Mesendoderm (in vitro differentiated cells): ENCODE results near the gene PHF21A.

ENCODE experiments used
- DNase-seq: peaks from one replicate; pipeline ENCODE4 v3.0.0; 2013
- H2AK5ac ChIP-seq: 2 replicates; pipeline ENCODE4 v1.6.1; 2013; ENCODE audit warnings: low read length, inconsistent platforms
- H2BK120ac ChIP-seq: 2 replicates; pipeline ENCODE4 v1.6.1; 2013; ENCODE audit warnings: low read depth, mild to moderate bottlenecking, low read length, moderate library complexity, mixed read lengths
- H2BK15ac ChIP-seq: replicated peaks from 2 replicates; pipeline ENCODE4 v1.6.1; 2013; ENCODE audit warnings: low read depth, mild to moderate bottlenecking, moderate library complexity
- H2BK5ac ChIP-seq: 2 replicates; pipeline ENCODE4 v1.6.1; 2013; ENCODE audit warnings: low read length, inconsistent platforms
- H3K18ac ChIP-seq: 2 replicates; pipeline ENCODE4 v1.6.1; 2013; ENCODE audit warnings: mild to moderate bottlenecking, low read length, mixed read lengths
- H3K23ac ChIP-seq: one replicate; pipeline ENCODE4 v1.6.1; 2013; ENCODE audit warnings: low read length
- H3K27ac ChIP-seq: 2 replicates; pipeline ENCODE4 v1.5.1; 2013; ENCODE audit warnings: low read depth, mild to moderate bottlenecking, inconsistent platforms, low read length, moderate library complexity
- H3K27me3 ChIP-seq: 2 replicates; pipeline ENCODE4 v1.6.1; 2013; ENCODE audit warnings: low read length, control low read depth, mild to moderate bottlenecking, inconsistent platforms; ENCODE audit not compliant: insufficient read depth, poor library complexity
- H3K36me3 ChIP-seq: 2 replicates; pipeline ENCODE4 v1.6.1; 2013; ENCODE audit warnings: low read length, inconsistent platforms; ENCODE audit not compliant: control insufficient read depth, insufficient read depth
- H3K4ac ChIP-seq: one replicate; pipeline ENCODE4 v1.6.1; 2013; ENCODE audit warnings: low read depth, mild to moderate bottlenecking, low read length, moderate library complexity
- H3K4me1 ChIP-seq: 2 replicates; pipeline ENCODE4 v1.6.1; 2013; ENCODE audit warnings: low read depth, low read length, inconsistent platforms; ENCODE audit not compliant: control insufficient read depth
- H3K4me2 ChIP-seq: 2 replicates; pipeline ENCODE4 v1.6.1; 2013; ENCODE audit warnings: low read length
- H3K4me3 ChIP-seq: 2 replicates; pipeline ENCODE4 v1.5.1; 2013; ENCODE audit warnings: mild to moderate bottlenecking, low read length
- H3K56ac ChIP-seq: one replicate; pipeline ENCODE4 v1.6.1; 2013; ENCODE audit warnings: low read length
- H3K79me1 ChIP-seq: 2 replicates; pipeline ENCODE4 v1.6.1; 2013; ENCODE audit warnings: low read length, inconsistent platforms
- H3K79me2 ChIP-seq: 2 replicates; pipeline ENCODE4 v1.6.1; 2013; ENCODE audit warnings: mild to moderate bottlenecking, low read length; ENCODE audit not compliant: control insufficient read depth, insufficient read depth
- H3K9ac ChIP-seq: 2 replicates; pipeline ENCODE4 v1.6.1; 2013; ENCODE audit warnings: low read length, inconsistent platforms
- H4K5ac ChIP-seq: one replicate; pipeline ENCODE4 v1.6.1; 2013; ENCODE audit warnings: low read length
- H4K8ac ChIP-seq: one replicate; pipeline ENCODE4 v1.6.1; 2013; ENCODE audit warnings: low read depth, mild to moderate bottlenecking, control low read depth, low read length, moderate library complexity
- WGBS: extraction: QIAGEN DNeasy Blood & Tissue Kit; methylation state at CpG from one replicate; pipeline ENCODE4 v1.1.7; 2013; ENCODE audit warnings: low lambda C conversion rate, missing lambda C conversion rate; ENCODE audit not compliant: insufficient coverage; ENCODE audit errors: extremely low coverage; 5-methylcytosine and 5-hydroxymethylcytosine counted together

PHF21A gene

DNA sequence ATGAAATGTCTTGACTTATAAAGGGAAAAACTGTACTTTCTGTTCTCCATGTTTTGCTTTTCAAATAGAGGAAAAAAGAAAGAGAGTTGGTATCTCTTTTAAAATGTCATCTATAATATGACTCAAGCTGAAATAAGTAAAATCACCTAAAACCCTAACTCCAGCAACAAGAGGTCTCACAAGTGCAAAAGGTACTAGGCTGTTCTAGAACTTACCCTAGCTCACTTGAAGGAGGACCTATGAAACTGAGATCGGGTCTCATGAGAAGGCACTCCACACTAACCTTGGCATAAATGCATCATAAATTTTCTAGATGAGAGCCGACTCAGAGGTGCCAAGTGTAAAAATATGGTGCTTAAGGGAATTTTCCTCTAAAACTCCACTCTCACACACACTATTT is 63.8 kb downstream of the PHF21A start:
- no peak overlapping the region for H3K56ac ChIP-seq
- no peaks in the 10 kb centered on the region for H3K79me2 ChIP-seq
- DNase-seq: no peak
- H3K4me3 ChIP-seq: no peak overlapping the region
- no peaks in the 10 kb centered on the region for H3K79me1 ChIP-seq
- no peak overlapping the region for H3K27ac ChIP-seq
- no CpG with 5 or more reads among the region's 2 CpGs for WGBS
- H3K4me1 ChIP-seq: no peaks in the 10 kb centered on the region
- H2AK5ac ChIP-seq: no peak overlapping the region
- H3K23ac ChIP-seq: no peak overlapping the region
- H4K8ac ChIP-seq: no peak overlapping the region
- no peaks in the 10 kb centered on the region for H3K27me3 ChIP-seq
- no peak overlapping the region for H3K4me2 ChIP-seq
- no peak overlapping the region for H2BK120ac ChIP-seq
- H3K4ac ChIP-seq: no peak overlapping the region
- no peak overlapping the region for H3K18ac ChIP-seq
- no peaks in the 10 kb centered on the region for H3K36me3 ChIP-seq
- no peak overlapping the region for H2BK15ac ChIP-seq
- H4K5ac ChIP-seq: no peak overlapping the region
- H2BK5ac ChIP-seq: no peak overlapping the region
- H3K9ac ChIP-seq: no peak overlapping the region

DNA sequence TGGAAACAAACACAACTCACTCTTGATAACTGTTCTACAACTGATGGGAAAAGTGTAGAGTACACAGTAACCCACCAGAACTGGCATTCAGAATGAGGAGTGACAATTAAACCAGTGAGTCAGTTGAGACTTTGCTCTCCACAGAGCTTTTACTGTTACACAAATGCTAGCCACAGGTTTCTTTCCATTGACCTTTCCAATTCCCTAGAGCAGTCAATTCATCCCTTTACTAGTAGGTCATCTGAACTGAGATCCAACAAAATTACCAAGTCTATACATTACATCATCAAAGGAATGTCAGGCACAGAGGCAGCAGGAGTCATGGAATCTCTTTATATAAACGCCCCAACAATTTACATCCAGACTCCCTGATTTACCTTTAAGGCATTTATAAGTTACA is 65.9 kb downstream of the PHF21A start:
- Histone ChIP-seq H3K9ac (no peak overlapping the region), H3K4me1 (no peaks in the 10 kb centered on the region), H3K56ac (no peak overlapping the region), H3K23ac (no peak overlapping the region), H2BK5ac (no peak overlapping the region), H4K8ac (no peak overlapping the region), H3K79me1 (no peaks in the 10 kb centered on the region), H3K4me2 (no peak overlapping the region), H3K27ac (no peak overlapping the region), H3K79me2 (no peaks in the 10 kb centered on the region), H2AK5ac (no peak overlapping the region), H3K36me3 (no peaks in the 10 kb centered on the region), H2BK120ac (no peak overlapping the region), H3K4me3 (no peak overlapping the region), H3K18ac (no peak overlapping the region), H3K27me3 (no peaks in the 10 kb centered on the region), H2BK15ac (no peak overlapping the region), H4K5ac (no peak overlapping the region), H3K4ac (no peak overlapping the region)
- peak; percentile 80 for DNase-seq
- no CpG with 5 or more reads among the region's 1 CpG for WGBS

DNA sequence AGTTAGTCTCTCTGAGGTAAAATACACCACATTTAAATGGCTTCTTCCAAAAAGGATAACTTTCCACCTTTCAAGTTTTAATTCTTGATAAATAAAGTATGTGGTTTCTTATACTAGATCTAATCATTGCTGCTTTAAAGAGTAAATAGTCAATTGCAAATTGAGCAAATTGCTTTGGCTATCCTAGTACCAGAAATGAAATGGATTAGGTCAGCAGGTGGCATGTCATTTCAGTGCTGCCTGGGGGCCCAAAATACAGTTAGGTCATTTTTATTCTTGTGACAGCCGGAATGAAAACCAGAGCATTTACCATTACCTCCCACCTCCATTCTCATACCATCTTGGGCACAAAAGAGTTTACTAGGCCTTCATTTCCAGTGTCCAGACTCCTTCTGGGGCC is 70.2 kb downstream of the PHF21A start:
- no peaks in the 10 kb centered on the region for H3K79me2 ChIP-seq
- no peak overlapping the region for H2BK5ac ChIP-seq
- WGBS: no CpG with 5 or more reads among the region's 1 CpG
- H2BK120ac ChIP-seq: no peak overlapping the region
- H3K4ac ChIP-seq: no peak overlapping the region
- no peaks in the 10 kb centered on the region for H3K79me1 ChIP-seq
- H3K23ac ChIP-seq: no peak overlapping the region
- H3K4me3 ChIP-seq: no peak overlapping the region
- H3K56ac ChIP-seq: no peak overlapping the region
- no peaks in the 10 kb centered on the region for H3K27me3 ChIP-seq
- DNase-seq: no peak
- no peaks in the 10 kb centered on the region for H3K36me3 ChIP-seq
- H4K5ac ChIP-seq: no peak overlapping the region
- H3K9ac ChIP-seq: no peak overlapping the region
- no peak overlapping the region for H2BK15ac ChIP-seq
- H2AK5ac ChIP-seq: no peak overlapping the region
- no peak overlapping the region for H4K8ac ChIP-seq
- H3K4me2 ChIP-seq: no peak overlapping the region
- no peak overlapping the region for H3K27ac ChIP-seq
- H3K18ac ChIP-seq: no peak overlapping the region
- H3K4me1 ChIP-seq: peaks cover 4% of the 10 kb centered on the region

DNA sequence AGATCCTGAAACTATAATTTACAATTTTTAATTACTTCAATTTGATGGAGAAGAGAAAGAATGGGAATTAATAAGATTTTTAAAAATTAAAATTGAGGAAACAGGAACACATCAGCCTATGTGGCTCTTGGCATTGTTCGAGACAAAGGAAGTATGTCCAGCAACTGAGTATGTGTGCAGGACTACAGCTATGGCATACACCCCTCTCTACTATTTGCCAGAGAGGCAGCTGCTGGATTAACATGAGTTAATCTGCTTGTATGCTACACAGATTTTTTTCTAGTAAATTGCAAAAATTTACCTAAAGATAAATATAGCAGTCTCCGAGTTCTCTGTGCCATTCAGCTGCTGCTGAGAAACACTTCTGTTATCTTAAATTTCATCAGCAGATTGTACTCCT is 70.6 kb downstream of the PHF21A start:
- Histone ChIP-seq H3K4me2 (no peak overlapping the region), H3K4me3 (no peak overlapping the region), H3K4ac (no peak overlapping the region), H2BK15ac (no peak overlapping the region), H2BK120ac (no peak overlapping the region), H4K8ac (no peak overlapping the region), H3K4me1 (peaks cover 4% of the 10 kb centered on the region), H3K36me3 (no peaks in the 10 kb centered on the region), H3K27me3 (no peaks in the 10 kb centered on the region), H3K23ac (no peak overlapping the region), H3K9ac (no peak overlapping the region), H2AK5ac (no peak overlapping the region), H3K56ac (no peak overlapping the region), H3K27ac (peak overlapping the region; percentile 40), H4K5ac (no peak overlapping the region), H2BK5ac (no peak overlapping the region), H3K79me1 (no peaks in the 10 kb centered on the region), H3K79me2 (no peaks in the 10 kb centered on the region), H3K18ac (peak overlapping the region; percentile 39)
- whole genome bisulfite sequencing: no CpG with 5 or more reads among the region's 2 CpGs
- no peak for DNase-seq

DNA sequence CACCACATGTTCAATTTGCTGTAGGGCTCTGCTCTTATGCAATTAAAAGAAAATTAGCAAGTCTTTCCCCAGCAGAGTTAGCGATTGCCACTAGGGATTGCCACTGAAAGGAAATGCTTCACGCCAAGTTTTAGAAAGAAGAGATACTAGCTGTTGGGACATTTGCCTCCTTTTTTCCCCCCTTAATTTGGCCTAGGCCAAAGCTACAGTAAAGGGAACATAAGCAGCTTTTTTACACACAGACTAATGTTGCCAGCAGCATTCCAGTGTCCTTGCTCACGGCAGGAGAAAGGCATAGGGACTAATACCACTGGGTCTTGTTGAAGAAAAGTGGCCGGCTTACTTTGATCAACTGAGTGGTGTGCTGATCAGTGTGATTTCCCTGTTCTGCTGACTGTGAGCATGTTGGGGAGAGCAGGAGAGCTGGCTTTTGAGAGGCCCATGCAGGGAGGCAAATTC is 71.2 kb downstream of the PHF21A start:
- no peak overlapping the region for H4K8ac ChIP-seq
- H3K23ac ChIP-seq: no peak overlapping the region
- H2BK15ac ChIP-seq: no peak overlapping the region
- no peaks in the 10 kb centered on the region for H3K36me3 ChIP-seq
- peak; percentile 94 for DNase-seq
- H3K56ac ChIP-seq: no peak overlapping the region
- no peak overlapping the region for H3K18ac ChIP-seq
- no peak overlapping the region for H3K4me3 ChIP-seq
- peaks cover 4% of the 10 kb centered on the region for H3K4me1 ChIP-seq
- H3K4ac ChIP-seq: no peak overlapping the region
- no peak overlapping the region for H2BK5ac ChIP-seq
- H3K79me2 ChIP-seq: no peaks in the 10 kb centered on the region
- no peak overlapping the region for H2AK5ac ChIP-seq
- no peak overlapping the region for H3K4me2 ChIP-seq
- H4K5ac ChIP-seq: no peak overlapping the region
- no CpG with 5 or more reads among the region's 4 CpGs for WGBS
- H3K27me3 ChIP-seq: no peaks in the 10 kb centered on the region
- no peak overlapping the region for H2BK120ac ChIP-seq
- peak overlapping the region; percentile 3 for H3K9ac ChIP-seq
- H3K27ac ChIP-seq: peak overlapping the region; percentile 4
- no peaks in the 10 kb centered on the region for H3K79me1 ChIP-seq

DNA sequence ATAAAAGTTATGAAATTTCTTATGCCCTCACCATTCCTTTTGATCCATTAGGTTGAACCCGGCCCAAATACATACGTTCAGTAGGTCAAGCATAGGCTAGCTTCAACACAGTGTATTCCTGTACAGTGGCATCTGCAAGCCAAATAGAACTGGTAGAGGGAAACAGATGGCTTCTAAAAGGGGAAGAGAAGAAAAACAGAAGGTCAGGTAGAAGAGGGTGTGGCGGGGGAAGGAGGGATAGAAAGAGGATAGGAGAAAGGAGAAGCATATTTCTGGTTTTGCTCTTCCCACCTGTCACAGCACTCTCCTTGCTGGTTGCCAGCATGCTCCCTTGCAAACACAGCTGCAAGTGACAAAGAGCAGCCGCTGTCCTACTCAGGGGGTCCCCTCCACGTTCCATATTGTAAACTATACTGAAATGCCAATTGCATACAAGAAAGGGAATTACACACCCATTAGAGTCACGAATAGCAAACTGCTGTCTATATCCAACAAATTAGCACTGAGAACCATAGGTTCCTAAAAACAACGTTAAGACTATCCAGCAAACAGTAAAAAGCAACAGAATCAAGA is 71.8 kb downstream of the PHF21A start:
- no peaks in the 10 kb centered on the region for H3K36me3 ChIP-seq
- no peak overlapping the region for H4K8ac ChIP-seq
- H3K4me2 ChIP-seq: no peak overlapping the region
- peaks cover 4% of the 10 kb centered on the region for H3K4me1 ChIP-seq
- peak overlapping the region; percentile 3 for H3K27ac ChIP-seq
- no CpG with 5 or more reads among the region's 7 CpGs for WGBS
- no peak overlapping the region for H3K4me3 ChIP-seq
- H2BK120ac ChIP-seq: no peak overlapping the region
- no peak for DNase-seq
- no peak overlapping the region for H3K18ac ChIP-seq
- no peak overlapping the region for H2BK5ac ChIP-seq
- no peak overlapping the region for H3K9ac ChIP-seq
- H3K23ac ChIP-seq: no peak overlapping the region
- no peaks in the 10 kb centered on the region for H3K27me3 ChIP-seq
- no peak overlapping the region for H4K5ac ChIP-seq
- H2BK15ac ChIP-seq: no peak overlapping the region
- no peak overlapping the region for H3K56ac ChIP-seq
- H3K79me2 ChIP-seq: no peaks in the 10 kb centered on the region
- H2AK5ac ChIP-seq: no peak overlapping the region
- no peak overlapping the region for H3K4ac ChIP-seq
- no peaks in the 10 kb centered on the region for H3K79me1 ChIP-seq
